Fibroblast of skin of scalp (primary cell): ENCODE results near the gene DCBLD1.

ENCODE experiments used
- DNase-seq: peaks from one replicate; pipeline ENCODE4 v3.0.0-alpha.2; 2013

Gene DCBLD1

DNA sequence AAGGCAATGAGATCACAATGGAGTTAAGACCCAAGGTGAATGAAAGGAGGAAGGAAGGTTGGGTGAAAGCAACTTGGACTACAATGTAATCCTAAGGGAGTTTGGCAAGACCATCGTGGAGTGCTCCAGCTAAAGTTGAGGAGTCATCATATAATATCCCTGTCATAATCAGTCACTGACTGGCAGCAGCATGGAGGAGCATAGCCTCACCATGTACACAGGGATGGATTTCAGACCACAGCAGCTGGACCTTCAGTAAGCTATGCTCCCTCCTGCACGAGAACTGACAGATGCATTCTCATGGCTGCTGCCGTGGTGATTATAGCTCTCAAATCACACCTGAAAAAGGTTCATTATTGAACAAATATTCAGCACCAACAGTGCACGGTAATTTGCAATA is 76.8 kb downstream of the DCBLD1 start:
- DNase-seq: no peak

DNA sequence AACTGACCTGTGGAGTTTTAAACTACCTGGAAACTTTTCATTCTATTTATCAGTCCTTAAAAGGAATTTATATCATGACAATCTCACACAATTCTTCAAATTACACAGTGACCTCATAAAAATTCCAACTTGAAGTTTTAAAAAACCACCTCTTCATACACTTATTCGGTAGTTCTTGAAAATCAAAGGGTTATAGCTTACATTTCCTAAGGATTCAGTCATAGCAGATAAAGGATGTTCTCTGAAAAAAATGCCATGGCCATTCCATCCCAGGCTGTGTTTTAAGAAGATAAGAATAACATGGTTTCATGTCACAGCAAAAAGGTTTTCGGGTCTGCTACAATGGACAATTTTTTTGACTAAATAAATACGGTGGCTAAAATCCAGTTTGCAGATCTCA is 78.7 kb downstream of the DCBLD1 start:
- no peak for DNase-seq

DNA sequence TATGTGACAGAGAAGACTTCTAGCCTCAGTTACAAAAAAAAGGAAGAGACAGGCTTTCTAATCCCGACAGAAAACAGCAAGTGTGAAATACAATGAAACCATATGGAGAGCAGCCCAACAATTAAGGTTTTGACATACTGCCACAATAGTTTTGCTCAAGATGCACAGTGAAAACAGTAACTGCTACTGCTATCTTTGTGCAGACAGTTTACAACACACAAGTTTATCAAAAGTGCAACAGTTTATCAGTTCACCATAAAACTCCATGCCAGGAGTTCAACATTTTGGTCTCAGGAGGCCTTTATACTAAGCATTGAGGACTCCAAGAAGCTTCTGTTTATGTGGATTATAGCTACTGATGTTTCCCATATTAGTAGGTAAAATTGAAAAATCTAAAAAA is 82.2 kb downstream of the DCBLD1 start:
- no peak for DNase-seq

DNA sequence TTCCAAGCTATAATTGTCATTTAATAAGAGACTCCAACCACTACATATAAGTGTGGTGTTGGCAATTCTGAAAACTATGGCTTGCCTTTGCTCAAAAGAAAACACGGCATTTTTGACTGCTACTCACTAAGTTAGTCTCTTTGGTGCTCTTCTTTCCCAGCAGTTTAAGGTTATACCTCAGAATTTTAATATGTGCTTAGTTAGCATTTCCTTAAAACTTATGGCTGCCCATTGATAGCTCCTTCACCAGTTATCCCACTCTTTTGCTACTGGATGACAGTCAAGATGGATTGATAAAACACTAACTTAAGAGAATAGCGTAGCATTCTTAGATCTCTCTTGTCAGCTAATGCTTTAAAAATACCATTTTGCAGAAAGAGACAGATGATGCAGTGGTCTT is 85.8 kb downstream of the DCBLD1 start:
- DNase-seq: no peak

DNA sequence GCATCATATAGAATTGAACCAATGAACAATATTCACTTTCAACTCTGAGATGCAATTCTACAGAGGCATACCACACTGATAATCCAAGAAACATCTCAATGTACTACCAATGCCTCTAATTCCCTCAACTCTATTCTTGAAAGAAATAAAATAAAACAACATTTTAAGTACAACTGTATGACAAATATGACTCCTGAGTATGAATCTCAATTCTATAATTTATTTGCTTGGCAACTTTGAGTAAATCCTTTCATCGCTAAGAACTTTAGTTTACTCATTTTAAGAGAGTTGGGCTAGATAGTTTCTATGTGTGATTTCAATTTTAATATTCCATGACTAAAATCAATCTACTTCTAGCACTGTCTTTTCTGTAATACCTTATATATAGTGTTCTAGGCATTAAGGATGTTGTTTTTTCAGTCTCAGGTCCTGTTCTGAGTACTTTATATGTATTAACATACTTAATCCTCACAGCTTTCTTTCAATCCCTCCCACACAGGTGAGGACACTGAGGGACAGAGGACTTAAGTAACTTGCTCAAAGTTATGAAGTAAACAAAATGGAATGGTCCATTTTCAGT is 86.4 kb downstream of the DCBLD1 start:
- no peak for DNase-seq

DNA sequence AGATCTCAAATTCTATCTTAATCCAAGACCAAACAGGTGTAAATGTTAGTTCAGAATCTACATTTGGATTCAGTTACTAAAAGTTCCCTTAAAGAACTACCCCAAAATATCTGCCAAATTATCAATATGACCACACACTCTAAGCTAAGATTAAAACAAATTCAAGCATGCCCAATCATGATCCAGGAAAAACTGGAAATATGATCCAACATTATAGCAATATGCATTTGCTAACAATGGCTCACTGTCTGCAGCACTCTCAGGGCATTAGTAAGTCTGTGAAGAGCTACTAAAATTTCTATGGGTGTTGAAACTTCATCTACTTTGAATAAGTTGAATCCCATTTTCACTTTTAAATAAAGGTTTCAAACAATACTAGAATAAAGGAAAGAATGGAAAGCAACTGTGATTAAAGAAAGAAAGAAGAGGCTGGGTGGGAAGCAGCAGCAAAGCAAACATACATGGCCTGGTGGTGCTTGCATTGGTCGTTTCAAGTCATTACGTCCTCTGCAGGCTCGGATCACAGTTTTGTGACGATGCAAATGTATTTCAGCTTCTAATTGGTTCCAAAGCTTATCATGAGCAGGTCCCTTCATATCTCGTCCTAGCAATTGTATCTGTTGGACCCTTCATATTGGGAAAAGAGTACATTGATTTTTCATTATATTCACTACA is 90.7 kb downstream of the DCBLD1 start:
- no peak for DNase-seq

DNA sequence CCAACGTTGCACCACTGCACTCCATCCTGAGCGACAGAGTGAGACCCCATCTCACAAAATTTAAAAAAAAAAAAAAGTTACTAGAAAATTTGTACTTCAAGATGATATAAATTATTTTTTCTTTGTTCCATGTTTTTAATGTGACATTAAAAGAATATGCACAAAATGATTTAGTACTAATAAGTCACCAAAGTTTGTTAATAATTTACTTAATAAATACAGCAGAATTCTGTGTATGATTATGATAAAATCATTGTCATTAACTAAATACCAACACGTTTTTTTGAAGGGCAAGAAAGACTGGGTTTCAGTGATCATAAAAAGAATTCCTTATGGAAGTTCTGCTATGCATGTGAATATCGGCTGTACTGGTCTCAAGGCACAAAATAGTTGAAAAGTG is 91.7 kb downstream of the DCBLD1 start:
- no peak for DNase-seq

DNA sequence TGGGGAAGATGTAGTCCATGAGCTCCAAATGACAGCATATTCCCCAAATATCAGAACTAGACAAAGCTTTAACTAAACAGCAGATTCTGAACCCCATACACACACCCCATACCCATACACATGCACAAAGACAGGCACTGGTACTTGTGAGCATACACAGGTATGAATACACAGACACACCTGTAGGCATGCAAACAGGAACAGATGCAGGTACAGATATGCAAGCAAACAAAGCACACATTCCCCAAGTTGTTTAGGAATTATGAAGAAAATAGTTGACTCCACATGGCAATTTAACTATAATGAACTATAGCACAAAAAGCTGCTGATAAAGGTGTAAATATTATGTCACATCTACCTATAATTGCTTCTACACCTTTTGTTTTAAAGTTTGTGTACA is 103.2 kb downstream of the DCBLD1 start:
- DNase-seq: no peak

DNA sequence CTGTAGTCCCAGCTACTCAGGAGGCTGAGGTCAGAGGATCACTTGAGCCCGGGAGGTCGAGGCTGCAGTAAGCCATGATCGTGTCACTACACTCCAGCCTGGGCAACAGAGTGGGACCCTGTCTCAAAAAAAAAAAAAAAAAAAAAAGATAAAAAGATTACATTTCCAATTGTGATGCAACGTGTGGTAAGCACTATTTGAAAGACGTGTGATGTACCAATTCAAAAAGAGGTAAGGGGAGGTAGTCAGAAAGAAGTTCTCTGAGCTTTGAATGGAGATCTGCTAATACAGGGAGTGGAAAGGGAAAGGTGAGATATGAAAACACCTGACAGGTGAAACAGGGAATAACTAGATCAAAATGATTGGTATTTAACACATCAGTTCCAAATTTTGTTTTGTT is 108.0 kb downstream of the DCBLD1 start:
- DNase-seq: no peak

DNA sequence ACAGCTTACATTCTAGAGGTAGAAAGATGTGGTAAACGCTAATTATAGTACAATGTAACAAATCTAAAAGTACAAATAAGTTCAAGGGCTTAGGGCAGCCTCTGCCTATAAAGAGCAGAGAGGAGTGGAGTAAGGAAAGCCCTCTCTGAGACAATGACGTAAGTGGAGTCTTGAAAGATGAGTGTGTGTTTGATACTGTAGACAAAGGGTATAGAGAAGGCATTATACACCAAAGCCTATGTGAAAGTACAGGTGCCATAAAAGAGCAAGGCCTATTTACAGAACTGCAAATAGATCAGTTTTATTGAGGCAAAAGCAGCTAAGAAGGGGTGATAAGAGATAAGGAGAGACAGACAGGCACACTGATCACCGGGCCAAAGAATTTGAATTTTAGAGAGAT is 108.9 kb downstream of the DCBLD1 start:
- DNase-seq: no peak

DNA sequence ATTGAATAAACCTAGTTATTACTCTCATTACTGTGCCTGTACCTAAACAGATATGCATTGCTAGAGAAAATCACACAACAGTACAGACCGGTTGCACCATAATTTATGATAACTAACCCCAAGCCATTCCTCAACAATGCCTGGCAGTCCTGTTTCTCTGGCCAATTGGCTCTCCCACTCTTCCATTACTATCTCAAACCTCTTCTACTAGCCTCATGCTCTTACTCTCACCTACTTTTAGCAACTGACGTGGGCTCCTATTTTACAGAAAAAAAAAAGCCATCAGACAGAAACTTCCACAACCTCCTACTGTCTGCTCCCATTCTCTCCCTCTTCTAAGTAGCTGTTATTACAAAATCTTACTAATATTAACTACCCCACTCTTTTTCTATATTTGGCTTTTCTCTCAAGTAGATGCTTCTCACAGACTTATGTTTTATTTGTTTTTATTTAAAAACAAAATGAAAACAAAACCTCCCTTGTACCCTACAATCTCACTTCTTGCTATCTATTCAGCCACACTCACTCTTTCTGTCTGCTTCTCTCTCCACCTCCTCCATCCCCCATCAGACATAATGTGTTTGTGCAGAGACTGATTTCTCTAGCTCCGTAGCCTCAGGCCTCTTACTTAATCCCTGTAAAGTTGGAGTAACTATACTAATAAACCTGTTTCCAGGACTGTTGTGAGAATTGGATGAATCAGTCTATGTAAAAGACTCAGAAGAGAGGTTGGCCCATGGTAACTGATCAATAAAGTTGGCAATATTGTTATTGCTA is 110.7 kb downstream of the DCBLD1 start:
- DNase-seq: no peak

DNA sequence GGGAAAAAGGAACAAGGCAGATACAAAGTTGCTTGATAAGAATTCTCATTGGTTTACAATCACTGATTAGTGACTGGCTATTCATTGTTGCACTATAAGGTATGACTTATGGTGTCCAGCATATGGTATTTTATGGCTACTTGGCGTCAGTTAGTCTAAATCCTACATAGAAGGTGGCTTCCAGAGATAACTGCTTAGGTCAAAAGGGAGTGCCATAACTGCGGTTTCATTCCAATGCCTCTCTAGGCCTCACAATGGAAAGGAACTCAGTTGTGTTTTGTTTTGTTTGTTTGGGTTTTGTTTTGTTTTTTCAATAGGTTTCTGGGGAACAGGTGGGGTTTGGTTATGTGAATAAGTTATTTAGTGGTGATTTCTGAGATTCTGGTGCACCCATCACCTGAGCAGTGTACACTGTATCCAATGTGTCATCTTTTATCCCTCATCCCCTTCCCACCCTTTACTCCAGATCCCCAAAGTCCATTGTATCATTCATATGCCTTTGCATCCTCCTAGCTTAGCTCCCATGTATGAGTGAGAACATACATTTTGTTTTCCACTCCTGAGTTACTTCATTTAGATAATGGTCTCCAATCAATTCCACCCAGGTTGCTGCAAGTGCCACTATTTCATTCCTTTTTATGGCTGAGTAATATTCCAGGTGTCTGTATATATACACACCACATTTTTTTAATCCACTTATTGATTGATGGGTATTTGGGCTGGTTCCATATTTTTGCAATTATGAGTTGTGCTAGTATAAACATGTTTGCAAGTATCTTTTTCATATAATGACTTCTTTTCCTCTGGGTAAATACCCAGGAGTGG is 112.8 kb downstream of the DCBLD1 start:
- DNase-seq: no peak

DNA sequence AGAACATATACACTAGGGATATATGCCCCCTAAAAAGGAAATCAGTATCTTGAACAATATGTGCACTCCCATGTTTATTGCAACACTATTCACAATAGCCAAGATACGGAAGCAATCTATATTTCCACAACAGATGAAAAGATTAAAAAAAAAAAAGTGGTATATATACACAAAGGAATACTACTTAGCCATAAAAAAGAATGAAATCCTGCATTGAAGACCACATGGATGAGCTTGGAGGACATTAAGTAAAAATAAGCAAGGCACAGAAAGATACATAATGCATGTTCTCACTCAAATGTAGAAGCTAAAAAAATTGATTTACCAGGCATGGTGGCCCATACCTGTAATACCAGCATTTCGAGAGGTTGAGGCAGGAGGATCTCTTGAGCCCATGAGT is 115.3 kb downstream of the DCBLD1 start:
- no peak for DNase-seq
